Raji (cell line): ENCODE measurements around the gene VSIG8.

Experiments
- POLR2A ChIP-seq: IDR thresholded peaks from 2 replicates; pipeline ENCODE4 v1.6.1; 2011; ENCODE audit warnings: low read depth, low read length, control low read depth; ENCODE audit not compliant: insufficient read depth

The VSIG8 gene, protein sequence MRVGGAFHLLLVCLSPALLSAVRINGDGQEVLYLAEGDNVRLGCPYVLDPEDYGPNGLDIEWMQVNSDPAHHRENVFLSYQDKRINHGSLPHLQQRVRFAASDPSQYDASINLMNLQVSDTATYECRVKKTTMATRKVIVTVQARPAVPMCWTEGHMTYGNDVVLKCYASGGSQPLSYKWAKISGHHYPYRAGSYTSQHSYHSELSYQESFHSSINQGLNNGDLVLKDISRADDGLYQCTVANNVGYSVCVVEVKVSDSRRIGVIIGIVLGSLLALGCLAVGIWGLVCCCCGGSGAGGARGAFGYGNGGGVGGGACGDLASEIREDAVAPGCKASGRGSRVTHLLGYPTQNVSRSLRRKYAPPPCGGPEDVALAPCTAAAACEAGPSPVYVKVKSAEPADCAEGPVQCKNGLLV

DNA sequence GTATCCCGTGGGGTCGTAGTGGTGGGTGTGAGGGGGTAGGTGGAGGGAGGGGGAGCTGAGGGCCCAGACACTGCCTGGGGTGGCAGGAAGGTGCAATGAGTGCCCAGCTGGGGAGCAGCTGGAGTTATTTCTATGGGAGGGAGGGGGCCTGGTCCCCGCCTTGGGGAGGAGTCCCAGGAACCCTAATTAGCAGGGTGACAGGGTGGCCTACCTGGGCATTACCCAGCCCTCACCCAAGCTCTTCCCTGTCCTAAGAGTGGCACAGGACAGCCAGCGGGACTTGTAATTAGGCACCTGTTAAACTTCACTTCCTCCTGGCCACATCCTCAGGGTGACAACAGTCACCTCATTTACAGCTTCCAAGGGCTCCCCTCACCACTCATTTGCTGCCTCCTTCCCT is at the start of gene VSIG8:
VSIG8 (minus strand) TSS at position 101 of the 400 bp plus-strand sequence. CDS start 136 bp downstream, outside the sequence.
- TF ChIP-seq POLR2A = no peak

DNA sequence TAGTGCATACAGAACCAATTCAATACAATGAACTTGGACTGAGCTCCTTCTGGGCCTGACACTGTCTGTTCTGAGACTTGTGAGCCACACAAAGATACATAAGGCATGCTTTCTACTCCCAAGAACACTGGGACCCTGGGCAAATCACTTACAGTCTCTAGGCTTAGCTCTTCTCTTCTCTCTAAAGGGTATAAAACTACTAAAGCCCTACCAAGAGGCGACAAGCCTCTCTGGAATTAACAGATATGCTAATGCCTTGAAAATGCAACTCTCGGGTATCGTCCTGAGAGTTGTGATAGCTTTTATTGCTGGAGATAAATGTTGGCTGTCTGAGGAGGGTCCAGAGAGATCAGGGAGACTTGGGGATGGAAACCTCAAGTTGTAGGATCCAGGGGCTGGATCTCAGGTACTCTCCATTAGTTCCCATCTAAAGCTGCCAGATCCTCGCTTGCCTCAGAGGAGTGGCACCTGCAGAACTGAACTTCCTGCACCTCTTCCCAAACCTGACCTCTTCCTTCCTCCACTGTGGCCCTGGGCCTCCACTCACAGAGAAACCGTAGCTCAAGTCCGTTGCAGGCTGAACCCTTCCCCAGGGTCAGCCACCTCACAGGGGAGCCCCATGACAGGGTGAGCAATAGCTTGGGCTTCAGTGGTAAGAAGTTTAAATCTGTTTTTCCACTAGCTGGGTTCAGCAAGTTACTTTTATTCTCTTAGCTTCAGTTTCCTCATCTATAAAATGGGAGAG is 49.0 kb upstream of the VSIG8 start:
- no peak for TF ChIP-seq POLR2A

DNA sequence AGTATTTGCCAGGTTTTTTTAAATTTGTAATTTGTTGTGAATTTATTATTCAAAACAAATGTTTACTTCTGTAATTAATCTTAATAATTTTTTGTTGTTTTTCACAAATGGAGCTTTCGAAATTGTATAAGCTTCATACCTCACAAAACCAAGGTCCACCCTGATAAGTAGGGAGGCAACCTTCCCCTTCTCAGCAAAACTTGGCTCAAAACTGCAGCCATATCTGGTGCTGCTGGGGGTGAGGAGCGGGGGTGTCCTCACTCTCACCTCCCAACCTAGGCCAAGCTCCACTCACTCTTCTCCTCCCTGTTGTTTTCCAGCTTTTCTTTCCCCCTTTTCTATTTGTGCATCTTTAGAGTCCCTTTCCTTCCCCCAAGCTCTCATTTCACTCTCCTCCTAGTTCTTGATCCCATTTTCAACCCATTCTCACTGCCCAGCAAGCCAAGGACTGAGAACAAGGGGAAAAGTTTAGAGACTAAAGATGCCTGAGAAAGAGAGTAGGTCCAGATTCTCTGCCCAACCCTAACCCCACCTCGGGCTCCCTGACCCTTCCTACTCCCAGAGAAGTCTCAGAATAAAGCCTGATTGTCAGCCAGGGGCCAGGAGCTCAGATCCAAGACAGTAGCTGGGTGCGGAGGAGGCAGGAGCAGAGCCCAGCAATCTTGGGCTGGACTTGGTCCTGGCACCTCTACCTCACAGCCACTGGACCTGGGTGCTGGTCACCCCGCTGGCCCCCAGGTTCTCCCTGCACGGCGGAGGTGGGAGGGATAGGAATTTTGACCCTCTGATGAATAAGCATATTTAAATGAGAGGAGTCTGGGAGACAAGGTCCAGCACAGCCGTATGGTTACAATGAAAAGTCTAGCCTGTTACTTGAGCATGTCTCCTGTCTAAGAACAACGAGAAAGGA is 45.8 kb upstream of the VSIG8 start:
- no peak for TF ChIP-seq POLR2A

DNA sequence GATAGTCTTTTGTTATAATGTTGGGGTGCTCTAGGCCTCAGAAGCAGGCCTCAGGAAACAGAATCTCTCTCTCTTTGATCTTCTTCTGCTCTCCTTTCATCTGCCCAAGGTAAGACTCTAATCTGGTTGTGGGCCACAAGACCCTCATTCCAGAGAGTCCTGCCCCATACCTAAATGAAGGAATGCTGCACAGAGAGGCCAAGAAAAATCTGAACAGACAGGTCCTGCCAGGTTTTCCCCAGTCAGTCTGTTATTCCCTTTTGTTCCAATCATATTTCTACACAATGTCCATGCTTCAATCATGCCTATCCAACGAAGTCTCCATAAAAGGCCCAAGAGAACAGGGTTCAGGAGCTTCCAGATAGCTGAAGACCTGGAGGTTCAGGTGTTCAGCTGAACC is 44.5 kb upstream of the VSIG8 start:
- no peak for TF ChIP-seq POLR2A

DNA sequence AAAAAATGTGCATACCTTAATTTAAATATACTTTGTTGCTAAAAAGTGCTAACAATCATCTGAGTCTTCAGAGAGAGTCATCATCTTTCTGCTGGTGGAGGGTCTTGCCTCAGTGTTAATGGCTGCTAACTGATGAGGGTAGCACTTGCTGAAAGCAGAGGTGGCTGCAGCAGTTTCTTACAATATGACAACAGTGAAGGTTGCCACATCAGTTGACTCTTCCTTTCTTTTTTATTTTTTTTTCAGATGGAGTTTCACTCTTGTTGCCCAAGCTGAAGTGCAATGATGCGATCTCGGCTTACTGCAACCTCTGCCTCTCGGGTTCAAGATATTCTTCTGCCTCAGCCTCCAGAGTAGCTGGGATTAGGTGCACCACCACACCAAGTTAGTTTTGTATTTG is 40.1 kb upstream of the VSIG8 start:
- no peak for TF ChIP-seq POLR2A

DNA sequence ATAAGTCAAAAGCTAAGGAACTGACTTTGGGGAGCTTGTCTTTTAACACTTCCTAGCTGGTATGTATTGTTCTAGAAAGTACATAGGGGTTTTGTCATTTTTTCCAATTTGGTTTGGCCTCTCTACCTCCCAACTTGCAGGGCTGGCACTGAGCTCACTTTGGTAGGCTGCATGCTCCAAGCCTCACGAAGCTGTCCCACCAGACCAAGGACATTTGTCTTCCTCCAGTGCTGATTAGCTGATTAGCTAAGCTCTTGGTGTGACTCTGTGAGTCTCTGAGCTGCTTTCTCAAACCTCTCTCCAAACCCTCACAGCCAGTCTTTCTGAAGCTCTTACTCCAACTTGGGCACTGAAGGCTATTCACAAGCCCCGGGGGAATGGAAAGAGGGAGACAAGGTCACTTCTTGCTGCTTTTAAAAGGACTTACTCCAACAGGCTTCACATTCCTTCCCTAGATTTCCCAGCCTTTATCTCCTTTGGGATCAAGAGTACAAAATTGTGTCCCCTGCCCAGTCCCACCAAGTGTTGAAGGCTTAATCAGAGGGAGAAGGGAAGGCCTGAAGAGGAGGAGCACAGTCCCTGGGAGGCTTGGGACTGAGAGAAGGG is 38.4 kb upstream of the VSIG8 start:
- TF ChIP-seq POLR2A = no peak

DNA sequence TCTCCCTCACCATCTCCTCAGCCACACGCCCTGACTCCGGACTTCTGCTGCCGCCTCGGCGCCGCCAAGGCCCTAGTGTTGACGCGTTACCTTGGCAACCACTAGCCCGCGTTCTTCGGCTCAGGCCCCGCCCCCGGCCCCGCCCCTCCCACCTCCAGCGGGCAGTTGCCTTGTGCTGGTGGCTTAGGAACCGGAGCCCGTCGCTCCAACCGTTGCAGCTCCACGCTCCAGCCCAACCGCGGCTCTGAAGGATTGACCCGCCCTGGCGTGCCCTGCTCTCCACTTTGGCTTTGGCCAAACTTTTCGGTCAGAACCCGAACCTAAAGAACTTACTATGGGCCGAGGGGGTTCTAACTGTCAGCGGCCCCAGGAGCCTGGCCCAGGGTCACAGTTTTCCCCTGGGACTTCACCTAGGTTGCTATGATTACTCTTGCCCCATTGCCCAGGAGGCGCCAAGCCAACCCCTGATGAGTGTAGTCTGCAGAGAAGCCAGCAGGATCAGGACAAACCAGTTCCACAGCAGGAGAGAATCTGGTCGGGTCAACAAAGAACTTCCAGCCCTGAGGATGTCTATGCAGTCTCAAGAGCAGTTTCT is 37.7 kb upstream of the VSIG8 start, which contains the start of gene CFAP45:
CFAP45 (minus strand) TSS at position 80 of the 595 bp plus-strand sequence; CDS start at position 13, 67 bp downstream.
- TF ChIP-seq POLR2A = no peak

DNA sequence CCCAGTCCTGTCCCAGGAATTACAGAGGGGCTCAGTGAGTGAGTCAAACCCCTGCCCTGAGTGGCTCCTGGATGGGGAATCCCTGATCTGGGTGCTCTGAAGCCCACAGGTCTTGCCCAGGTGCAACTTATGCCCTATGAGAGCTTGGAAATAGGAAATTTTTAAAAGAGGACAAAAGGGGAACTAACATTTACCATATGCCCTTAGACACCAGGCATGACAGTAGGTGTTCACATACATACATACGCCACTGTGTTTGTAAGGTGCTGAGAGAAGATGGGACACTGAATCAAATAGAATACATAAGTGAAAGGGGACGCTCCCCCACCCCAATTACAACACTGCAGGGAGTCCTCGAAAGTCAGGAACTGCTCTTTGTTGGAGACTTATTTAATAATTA is 36.1 kb upstream of the VSIG8 start:
- no peak for TF ChIP-seq POLR2A

DNA sequence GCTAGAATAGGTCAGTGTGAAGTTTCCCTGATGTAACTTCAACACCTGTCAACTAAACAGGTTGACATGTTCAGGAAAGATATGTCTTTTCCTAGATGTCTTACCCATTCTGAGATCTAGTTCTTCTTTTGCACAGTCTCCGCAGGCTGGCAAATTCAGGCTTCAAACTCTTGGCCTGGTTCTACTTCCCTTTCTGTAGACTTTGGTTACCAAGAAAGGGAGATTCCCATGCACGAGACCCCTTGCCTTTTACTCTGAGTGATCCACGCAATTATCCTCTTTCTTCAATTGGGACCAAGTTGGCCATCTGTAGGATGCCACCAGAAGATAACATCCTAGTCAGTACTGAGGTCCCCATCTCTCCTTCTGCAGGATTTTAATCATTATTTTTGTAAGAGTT is 35.5 kb upstream of the VSIG8 start:
- no peak for TF ChIP-seq POLR2A

DNA sequence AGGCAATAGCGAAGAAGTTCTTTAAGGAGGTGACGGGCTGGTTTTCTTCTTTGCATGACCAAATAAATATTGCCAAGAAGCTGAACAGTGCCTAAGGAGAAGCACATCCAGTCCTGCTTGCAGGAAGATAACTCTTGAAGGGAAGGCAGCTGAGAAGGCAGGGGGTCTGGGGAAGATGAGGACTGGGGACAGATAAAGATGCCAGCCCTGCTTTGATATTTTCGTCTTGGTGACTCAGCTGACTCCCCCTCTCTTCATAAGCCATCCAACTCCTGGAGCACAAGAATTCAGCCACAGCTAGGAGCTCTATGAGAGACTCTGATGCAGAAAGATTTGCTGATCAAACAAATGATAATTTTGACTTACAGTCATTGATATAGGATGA is 34.1 kb upstream of the VSIG8 start:
- TF ChIP-seq POLR2A = no peak

DNA sequence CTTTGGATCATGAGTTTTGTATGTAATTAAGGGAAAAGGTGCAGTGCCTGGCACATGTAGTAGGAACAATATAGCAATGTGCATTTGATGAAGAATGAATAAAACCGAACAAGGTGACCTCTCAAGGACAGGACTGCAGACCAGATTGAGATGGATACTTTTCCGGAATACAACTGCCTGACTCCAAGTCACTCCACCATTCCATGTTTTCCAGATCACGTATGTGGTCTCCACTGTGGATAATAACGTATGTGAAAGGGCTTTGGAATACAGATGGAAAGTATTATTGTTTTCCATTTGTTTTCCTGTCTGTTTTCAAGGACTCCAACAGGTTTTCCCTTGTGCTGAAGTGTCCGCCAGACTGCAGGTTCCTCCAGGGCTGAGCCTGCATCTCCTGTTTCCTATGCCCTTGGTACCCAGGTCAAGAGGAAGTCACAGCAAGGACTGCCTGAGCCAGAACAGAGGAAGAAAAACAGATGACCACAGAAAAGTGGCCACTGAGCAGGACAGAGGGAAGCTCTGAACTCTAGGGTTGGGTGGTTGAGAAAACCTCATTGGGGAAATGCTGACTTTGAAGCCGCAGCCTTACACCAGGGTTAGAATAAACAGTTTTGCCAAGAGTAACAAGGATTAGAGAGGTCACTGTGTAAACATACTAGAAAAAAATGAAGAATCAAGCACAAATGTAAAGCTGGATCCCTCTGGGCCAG is 33.5 kb upstream of the VSIG8 start:
- no peak for TF ChIP-seq POLR2A

DNA sequence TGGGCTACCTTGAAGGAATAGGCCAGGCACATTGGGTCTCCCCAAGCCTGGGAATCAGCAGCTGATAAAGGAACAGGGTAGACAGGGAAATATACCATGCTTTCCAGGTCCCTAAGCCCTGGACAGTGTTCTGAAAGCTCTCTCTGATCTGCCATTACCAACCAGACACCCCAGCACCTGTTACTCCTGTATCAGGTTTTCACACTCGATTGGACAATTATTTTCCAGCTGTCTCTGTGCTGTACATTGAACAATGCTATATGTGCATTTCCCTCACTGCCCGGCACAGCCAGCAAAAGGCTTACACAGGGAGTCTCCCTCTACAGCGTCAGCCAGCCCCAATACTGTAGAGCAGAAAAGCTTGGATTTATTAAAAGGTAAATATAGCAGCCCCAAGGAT is 32.8 kb upstream of the VSIG8 start:
- no peak for TF ChIP-seq POLR2A

DNA sequence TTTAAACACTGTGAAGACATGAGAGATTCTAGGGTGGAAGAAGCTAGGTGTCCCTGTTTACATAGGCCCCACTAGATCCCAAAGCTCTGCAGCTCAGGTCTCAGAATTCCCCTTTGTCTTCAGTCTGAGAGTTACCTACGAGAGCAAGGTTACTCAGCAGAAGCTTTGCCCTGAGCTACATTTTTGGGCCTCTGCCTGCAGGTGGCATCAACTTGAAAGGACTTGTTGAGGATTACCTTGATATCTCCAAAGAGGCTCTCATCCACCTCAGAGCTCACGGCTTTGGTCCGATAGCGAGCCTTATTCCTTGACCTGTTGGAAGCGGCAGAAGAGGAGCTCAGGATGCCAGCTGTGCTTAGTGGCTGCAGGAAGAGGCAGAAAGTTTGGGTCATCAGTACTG is 30.5 kb upstream of the VSIG8 start:
- TF ChIP-seq POLR2A = no peak
